Myometrial cell (primary cell): ENCODE data around the gene NOC4L. TPM values are rescaled to one million over a fixed set of nuclear protein-coding genes. Genes with fewer than 3 reads are reported as not detected.

Experiments used
- total RNA-seq: library from RNA; depleted of rRNA; stranded (reverse); fragments of >200 nt; gene quantifications from 2 replicates; pipeline ENCODE4 v1.2.3, GENCODE V29; 2015

Gene NOC4L
- total RNA-seq: 15.6 and 16.8 TPM in 2 replicates

GRCh38 chr12:132144115-132144809 lies at the start of gene NOC4L, which contains the start of gene DDX51:
NOC4L (plus strand) TSS chr12:132144457; CDS start chr12:132144489, 32 bp downstream.
DDX51 (minus strand) TSS chr12:132144319; CDS start chr12:132144296, 23 bp downstream.

Other genes starting within 250 kb of the NOC4L start
- gene ULK1, start 249.8 kb upstream of the NOC4L start, total RNA-seq: 4.0 and 9.4 TPM in 2 replicates
- 20.0 and 23.9 TPM in 2 replicates for gene PUS1, start 215.2 kb upstream of the NOC4L start, total RNA-seq
- 5.0 and 6.1 TPM in 2 replicates for gene EP400, start 194.5 kb upstream of the NOC4L start, total RNA-seq
- gene DDX51, start 138 bp upstream of the NOC4L start, total RNA-seq: 11.7 and 13.0 TPM in 2 replicates
- 0.29 and 0.89 TPM in 2 replicates for gene GALNT9, start 185.1 kb downstream of the NOC4L start, total RNA-seq